H1 (cell line): Measurements from ENCODE around the gene ERMN. TPM values are rescaled to one million over a fixed set of nuclear protein-coding genes. Genes with fewer than 3 reads are reported as not detected.

Experiments
- CTCF ChIA-PET: fragments of 300-600 bp; sonication (Branson Sonifier 250); formaldehyde crosslinking; loops from one replicate; lab custom pipeline; 2021; ENCODE audit not compliant: partially characterized antibody; lab: Charles Lee
- POLR2A ChIA-PET: fragments of 300-600 bp; sonication (Branson Sonifier 250); formaldehyde crosslinking; loops from one replicate; lab custom pipeline; 2021; ENCODE audit warnings: inconsistent platforms; ENCODE audit not compliant: partially characterized antibody; lab: Charles Lee
- DNase-seq, 2 experiments: peaks; one replicate each; pipeline versions ENCODE4 v3.0.0 to v3.0.0-alpha.2; 2010 to 2022; ENCODE audit warnings: low spot score in 2 of 2, low read depth in 1 of 2, mixed read lengths in 1 of 2
- FAIRE-seq: peaks from 2 replicates; lab custom pipeline; 2011; peaks lifted over from hg19 to GRCh38; lab: Jason Lieb, UNC
- H2AFZ ChIP-seq: 2 replicates; pipeline ENCODE4 v1.8.1; 2012; ENCODE audit warnings: low read length, inconsistent platforms
- H2AK5ac ChIP-seq: 2 replicates; pipeline ENCODE4 v1.6.1; 2013; ENCODE audit warnings: low read depth, low read length
- H2BK120ac ChIP-seq: replicated peaks from 2 replicates; pipeline ENCODE3; 2013; ENCODE audit warnings: low read depth, low read length, inconsistent platforms
- H2BK12ac ChIP-seq: 2 replicates; pipeline ENCODE4 v1.6.1; 2013; ENCODE audit warnings: low read depth, low read length
- H2BK15ac ChIP-seq: 2 replicates; pipeline ENCODE4 v1.6.1; 2013; ENCODE audit warnings: low read length
- H2BK20ac ChIP-seq: 2 replicates; pipeline ENCODE4 v1.6.1; 2013; ENCODE audit warnings: low read length
- H2BK5ac ChIP-seq: 2 replicates; pipeline ENCODE4 v1.6.1; 2013; ENCODE audit warnings: low read depth, low read length
- H3K14ac ChIP-seq: 2 replicates; pipeline ENCODE4 v1.6.1; 2013; ENCODE audit warnings: inconsistent platforms; ENCODE audit not compliant: insufficient read length
- H3K18ac ChIP-seq: 2 replicates; pipeline ENCODE4 v1.6.1; 2013; ENCODE audit warnings: low read length; ENCODE audit errors: extremely low read depth
- H3K23ac ChIP-seq: 2 replicates; pipeline ENCODE4 v1.6.1; 2013; ENCODE audit warnings: inconsistent platforms; ENCODE audit not compliant: insufficient read length
- H3K23me2 ChIP-seq: 2 replicates; pipeline ENCODE4 v1.6.1; 2013; ENCODE audit warnings: low read depth, low read length
- H3K27ac ChIP-seq: 2 replicates; pipeline ENCODE4 v1.6.1; 2011; ENCODE audit warnings: low read depth, low read length, inconsistent platforms
- H3K27me3 ChIP-seq, 4 experiments: replicated peaks in 1 of 4; 1 replicate in 1 of 4; 2 replicates in 3 of 4; pipeline versions ENCODE4 v1.6.1 to v1.8.1; 2011 to 2013; ENCODE audit warnings: low read length in 3 of 4, mild to moderate bottlenecking in 3 of 4, inconsistent platforms in 2 of 4, mixed read lengths in 2 of 4, moderate library complexity in 1 of 4; ENCODE audit not compliant: control insufficient read depth in 3 of 4, insufficient read depth in 3 of 4; ENCODE audit errors: extremely low read depth in 1 of 4
- H3K36me3 ChIP-seq, 4 experiments: 2 replicates each; pipeline versions ENCODE4 v1.6.1 to v1.8.1; 2011 to 2013; ENCODE audit warnings: mild to moderate bottlenecking in 4 of 4, low read length in 3 of 4, moderate library complexity in 2 of 4, control low read depth in 1 of 4, inconsistent platforms in 1 of 4; ENCODE audit not compliant: insufficient read depth in 4 of 4, control insufficient read depth in 2 of 4
- H3K4ac ChIP-seq: replicated peaks from 2 replicates; pipeline ENCODE3; 2013; ENCODE audit warnings: low read length, low read depth, mixed read lengths, inconsistent platforms; ENCODE audit not compliant: insufficient read length
- H3K4me1 ChIP-seq, 4 experiments: replicated peaks in 1 of 4; 1 replicate in 1 of 4; 2 replicates in 3 of 4; pipeline versions ENCODE4 v1.6.1 to v1.8.1; 2011 to 2013; ENCODE audit warnings: low read length in 3 of 4, inconsistent platforms in 2 of 4, mixed read lengths in 1 of 4; ENCODE audit not compliant: insufficient read depth in 4 of 4, control insufficient read depth in 3 of 4
- H3K4me2 ChIP-seq, 2 experiments: 2 replicates each; pipeline versions ENCODE4 v1.6.1 to v1.8.1; 2011 to 2013; ENCODE audit warnings: low read depth in 2 of 2, low read length in 2 of 2, control low read depth in 1 of 2, inconsistent platforms in 1 of 2, mild to moderate bottlenecking in 1 of 2; ENCODE audit not compliant: insufficient read depth in 1 of 2
- H3K4me3 ChIP-seq, 4 experiments: fragments of 200-600, 300-600 bp in 1 of 4; sonication (generic), shearing (Covaris generic), sonication (Bioruptor Twin) in 1 of 4; 2 replicates each; pipeline versions ENCODE4 v1.5.1 to v1.8.1; 2011 to 2016; ENCODE audit warnings: low read length in 4 of 4, low read depth in 3 of 4, control low read depth in 2 of 4, inconsistent platforms in 2 of 4, mild to moderate bottlenecking in 2 of 4, mixed read lengths in 1 of 4, moderate library complexity in 1 of 4; ENCODE audit not compliant: insufficient read depth in 2 of 4; ENCODE audit errors: extremely low read depth in 1 of 4
- H3K56ac ChIP-seq: replicated peaks from 2 replicates; pipeline ENCODE3; 2013; ENCODE audit warnings: low read depth, mild to moderate bottlenecking, mixed read lengths, low read length, inconsistent platforms; ENCODE audit not compliant: insufficient read length
- H3K79me1 ChIP-seq: 2 replicates; pipeline ENCODE4 v1.6.1; 2013; ENCODE audit warnings: low read depth, low read length, control low read depth
- H3K79me2 ChIP-seq, 2 experiments: 2 replicates each; pipeline versions ENCODE4 v1.6.1 to v1.8.1; 2012 to 2013; ENCODE audit warnings: low read length in 2 of 2, mild to moderate bottlenecking in 2 of 2, inconsistent platforms in 1 of 2; ENCODE audit not compliant: insufficient read depth in 2 of 2, control insufficient read depth in 1 of 2
- H3K9ac ChIP-seq, 4 experiments: replicated peaks in 1 of 4; 1 replicate in 1 of 4; 2 replicates in 3 of 4; pipeline versions ENCODE4 v1.6.1 to v1.8.1; 2011 to 2013; ENCODE audit warnings: low read depth in 3 of 4, low read length in 3 of 4, control low read depth in 2 of 4, mild to moderate bottlenecking in 2 of 4, moderate library complexity in 2 of 4, inconsistent platforms in 1 of 4; ENCODE audit errors: extremely low read depth in 1 of 4
- H3K9me3 ChIP-seq, 2 experiments: 2 replicates each; pipeline versions ENCODE4 v1.6.1 to v1.8.1; 2012 to 2013; ENCODE audit warnings: mild to moderate bottlenecking in 2 of 2, moderate library complexity in 2 of 2, control low read depth in 1 of 2, inconsistent platforms in 1 of 2, low read depth in 1 of 2, low read length in 1 of 2, mixed read lengths in 1 of 2; ENCODE audit not compliant: insufficient read depth in 2 of 2
- H4K20me1 ChIP-seq, 2 experiments: replicated peaks in 1 of 2; 2 replicates each; pipeline versions ENCODE3 to v1.8.1; 2011 to 2013; ENCODE audit warnings: inconsistent platforms in 2 of 2, low read length in 2 of 2, mild to moderate bottlenecking in 1 of 2; ENCODE audit not compliant: insufficient read depth in 2 of 2, control insufficient read depth in 1 of 2
- H4K5ac ChIP-seq: 2 replicates; pipeline ENCODE4 v1.6.1; 2013; ENCODE audit warnings: low read length, low read depth, mixed read lengths, inconsistent platforms; ENCODE audit not compliant: insufficient read length
- H4K8ac ChIP-seq: 2 replicates; pipeline ENCODE4 v1.8.0; 2013; ENCODE audit warnings: mild to moderate bottlenecking, moderate library complexity, low read length, inconsistent platforms; ENCODE audit not compliant: insufficient read depth; ENCODE audit errors: extremely low read depth
- H4K91ac ChIP-seq: replicated peaks from 2 replicates; pipeline ENCODE3; 2013; ENCODE audit warnings: low read length, mixed read lengths, inconsistent platforms; ENCODE audit not compliant: insufficient read length
- ASH2L ChIP-seq: fragments of 200-600, 300-600 bp; sonication (generic); IDR thresholded peaks from one replicate; pipeline ENCODE4 v1.7.1; 2017; ENCODE audit warnings: low read length
- BRCA1 ChIP-seq: IDR thresholded peaks from 2 replicates; pipeline ENCODE4 v1.6.1; 2012; ENCODE audit warnings: low read depth, low read length, improper control_type of control experiment
- CBX5 ChIP-seq: fragments of 300-800, 300-1000 bp; sonication (generic); IDR thresholded peaks from 2 replicates; pipeline ENCODE4 v1.7.1; 2016; ENCODE audit warnings: antibody characterized with exemption, low read length, low read depth
- CHD2 ChIP-seq: IDR thresholded peaks from 2 replicates; pipeline ENCODE4 v1.6.1; 2012; ENCODE audit warnings: low read length, improper control_type of control experiment
- EP300 ChIP-seq, 2 experiments: IDR thresholded peaks; 1 replicate in 1 of 2; 2 replicates in 1 of 2; pipeline ENCODE4 v1.6.1; 2011 to 2012; ENCODE audit warnings: low read depth in 2 of 2, low read length in 2 of 2, mild to moderate bottlenecking in 2 of 2, borderline replicate concordance in 1 of 2, inconsistent platforms in 1 of 2, moderate library complexity in 1 of 2
- JUN ChIP-seq: IDR thresholded peaks from 2 replicates; pipeline ENCODE4 v1.6.1; 2011; ENCODE audit warnings: low read depth, mild to moderate bottlenecking, improper control_type of control experiment, low read length
- MAX ChIP-seq: IDR thresholded peaks from 2 replicates; pipeline ENCODE4 v1.6.1; 2012; ENCODE audit warnings: inconsistent platforms
- POU5F1 ChIP-seq: IDR thresholded peaks from 2 replicates; pipeline ENCODE4 v1.6.1; 2011; ENCODE audit warnings: low read depth, mild to moderate bottlenecking, low read length, moderate library complexity
- SP1 ChIP-seq: IDR thresholded peaks from 2 replicates; pipeline ENCODE4 v1.6.1; 2011; ENCODE audit warnings: low read depth, low read length
- TEAD4 ChIP-seq: IDR thresholded peaks from 2 replicates; pipeline ENCODE4 v1.6.1; 2012; ENCODE audit warnings: low read depth, low read length, inconsistent platforms, mixed read lengths
- WGBS, 2 experiments: shearing (Covaris generic) in 1 of 2; methylation state at CpG; one replicate each; pipeline versions ENCODE4 v1.1.6 to v1.1.7; 2013 to 2015; ENCODE audit warnings: low lambda C conversion rate in 2 of 2, mixed read lengths in 2 of 2, inconsistent platforms in 1 of 2, low coverage in 1 of 2, missing lambda C conversion rate in 1 of 2; ENCODE audit not compliant: insufficient replicate concordance in 2 of 2, insufficient coverage in 1 of 2, insufficient read length in 1 of 2; ENCODE audit errors: extremely low coverage in 1 of 2, missing lambda C conversion rate in 1 of 2; 5-methylcytosine and 5-hydroxymethylcytosine counted together
- polyA plus RNA-seq, 7 experiments: library from polyadenylated mRNA; depleted of rRNA in 3 of 7; stranded (reverse) in 5 of 7; unstranded in 2 of 7; fragments of >200 nt in 5 of 7; fragments of 200-250 nt in 2 of 7; gene quantifications; 1 replicate in 5 of 7; 2 replicates in 1 of 7; 4 replicates in 1 of 7; pipeline versions ENCODE4 v1.2.1 to v1.2.3, GENCODE V29; 2011 to 2013; ENCODE audit warnings: missing spikeins in 2 of 7, mixed read lengths in 2 of 7
- total RNA-seq: library from RNA; stranded (reverse); fragmentation: NEBNext Ultra II Directional; extraction: Animal tissue kit (Norgen Biotek cat#: 25700); gene quantifications from 2 replicates; pipeline ENCODE4 v1.2.1, GENCODE V29; 2021
- TF ChIP-seq, protein P1 (sequence below), 3 experiments: IDR thresholded peaks; 1 replicate in 2 of 3; 2 replicates in 1 of 3; pipeline versions ENCODE4 v1.5.1 to v1.6.1; 2011; ENCODE audit warnings: low read length in 3 of 3, mild to moderate bottlenecking in 3 of 3, inconsistent platforms in 2 of 3, low read depth in 1 of 3, moderate library complexity in 1 of 3; ENCODE audit not compliant: insufficient read depth in 1 of 3; ENCODE audit errors: control extremely low read depth in 1 of 3

The ERMN gene
- total and polyA plus RNA-seq, 2 of the 8 experiments (the other 6 are each of a cell fraction or from before 2014, with no cell fraction given), result 0.11 TPM; not detected in 1

GRCh38 chr2:157281316-157281715 lies 44.3 kb downstream of the ERMN start:
- Histone ChIP-seq H4K91ac (no peak overlapping the region), H2BK120ac (no peak overlapping the region), H2BK5ac (no peak overlapping the region), H3K56ac (no peak overlapping the region), H3K36me3 (no peaks in the 10 kb centered on the region), H3K14ac (no peak overlapping the region), H4K20me1 (no peaks in the 10 kb centered on the region), H3K27ac (no peak overlapping the region), H4K8ac (no peak overlapping the region), H3K79me2 (no peaks in the 10 kb centered on the region), H2BK15ac (no peak overlapping the region), H3K23ac (no peak overlapping the region), H3K9me3 (no peaks in the 10 kb centered on the region; a peak in 1 of 4 replicates), H2BK12ac (no peak overlapping the region), H2AK5ac (no peak overlapping the region), H3K23me2 (no peaks in the 10 kb centered on the region), H3K9ac (no peak overlapping the region), H3K4ac (no peak overlapping the region), H2AFZ (no peak overlapping the region), H3K4me3 (no peak overlapping the region), H3K18ac (no peak overlapping the region), H2BK20ac (no peak overlapping the region), H3K4me1 (no peaks in the 10 kb centered on the region), H4K5ac (no peak overlapping the region), H3K27me3 (no peaks in the 10 kb centered on the region), H3K79me1 (no peaks in the 10 kb centered on the region), H3K4me2 (no peak overlapping the region)
- CTCF ChIA-PET, result interaction anchor here (1.0 to 3.1 kb wide), 3 partner anchors 8 to 46 kb away, joined by 4 to 9 read pairs (median 4); no protein-coding TSS in a partner anchor
- no peak for DNase-seq
- POLR2A ChIA-PET, result no interaction called here
- FAIRE-seq, result no peak
- TF ChIP-seq JUN (no peak), CHD2 (no peak), POU5F1 (no peak), SP1 (no peak), ASH2L (no peak), EP300 (IDR thresholded peaks at IDR 0.05; ENCODE audit: borderline replicate concordance in 1 of 2, low read depth in 2 of 2, low read length in 2 of 2) (no peak), TEAD4 (no peak), BRCA1 (no peak), CBX5 (no peak), MAX (no peak)
- TF ChIP-seq, protein P1, sequence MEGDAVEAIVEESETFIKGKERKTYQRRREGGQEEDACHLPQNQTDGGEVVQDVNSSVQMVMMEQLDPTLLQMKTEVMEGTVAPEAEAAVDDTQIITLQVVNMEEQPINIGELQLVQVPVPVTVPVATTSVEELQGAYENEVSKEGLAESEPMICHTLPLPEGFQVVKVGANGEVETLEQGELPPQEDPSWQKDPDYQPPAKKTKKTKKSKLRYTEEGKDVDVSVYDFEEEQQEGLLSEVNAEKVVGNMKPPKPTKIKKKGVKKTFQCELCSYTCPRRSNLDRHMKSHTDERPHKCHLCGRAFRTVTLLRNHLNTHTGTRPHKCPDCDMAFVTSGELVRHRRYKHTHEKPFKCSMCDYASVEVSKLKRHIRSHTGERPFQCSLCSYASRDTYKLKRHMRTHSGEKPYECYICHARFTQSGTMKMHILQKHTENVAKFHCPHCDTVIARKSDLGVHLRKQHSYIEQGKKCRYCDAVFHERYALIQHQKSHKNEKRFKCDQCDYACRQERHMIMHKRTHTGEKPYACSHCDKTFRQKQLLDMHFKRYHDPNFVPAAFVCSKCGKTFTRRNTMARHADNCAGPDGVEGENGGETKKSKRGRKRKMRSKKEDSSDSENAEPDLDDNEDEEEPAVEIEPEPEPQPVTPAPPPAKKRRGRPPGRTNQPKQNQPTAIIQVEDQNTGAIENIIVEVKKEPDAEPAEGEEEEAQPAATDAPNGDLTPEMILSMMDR (IDR thresholded peaks at IDR 0.05; ENCODE audit: control extremely low read depth in 1 of 3, insufficient read depth in 1 of 3, low read depth in 1 of 3, low read length in 3 of 3), result no peak
- TF ChIP-seq, all 59 proteins: peak for 0
- 93% methylated on average over 6 of the region's 6 CpGs; no CpG with 5 or more reads in 1 of the 2 experiments for WGBS, 2 experiments
